ENCODE results near the gene PTPRN. TPM values are rescaled to one million over a fixed set of nuclear protein-coding genes. Genes with fewer than 3 reads are reported as not detected.
"Not testable (repeated sequence)": the region's sequence is repeated elsewhere in the genome, so short reads cannot be mapped to it uniquely, and the experiment has no call there.

The PTPRN gene
- total RNA-seq, 1 donor from 2014 or later: 0.38 TPM

DNA sequence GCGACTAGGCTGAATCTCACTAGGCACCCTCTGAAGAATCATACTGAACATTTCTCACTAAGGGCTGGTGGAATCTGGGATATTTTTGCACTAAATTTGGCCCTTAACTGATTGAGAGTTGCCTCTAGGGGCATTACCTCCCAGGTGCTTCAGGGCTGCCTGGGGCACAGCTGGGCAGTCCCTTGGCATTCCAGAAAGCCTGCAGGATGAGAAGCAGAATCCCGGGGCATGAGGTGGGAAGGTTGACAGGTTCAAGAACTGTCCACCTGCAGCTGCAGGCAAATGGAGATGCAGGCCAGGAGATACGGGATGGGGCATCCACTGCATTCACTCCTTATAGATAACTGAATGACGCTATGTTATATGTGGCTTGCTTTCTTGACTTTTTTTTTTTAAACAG is 15.9 kb upstream of the PTPRN start:
- Mint-ChIP-seq H3K36me3 (no peaks in the 10 kb centered on the region), H3K27me3 (ENCODE audit: low read depth) (peaks cover 89% of the 10 kb centered on the region)

DNA sequence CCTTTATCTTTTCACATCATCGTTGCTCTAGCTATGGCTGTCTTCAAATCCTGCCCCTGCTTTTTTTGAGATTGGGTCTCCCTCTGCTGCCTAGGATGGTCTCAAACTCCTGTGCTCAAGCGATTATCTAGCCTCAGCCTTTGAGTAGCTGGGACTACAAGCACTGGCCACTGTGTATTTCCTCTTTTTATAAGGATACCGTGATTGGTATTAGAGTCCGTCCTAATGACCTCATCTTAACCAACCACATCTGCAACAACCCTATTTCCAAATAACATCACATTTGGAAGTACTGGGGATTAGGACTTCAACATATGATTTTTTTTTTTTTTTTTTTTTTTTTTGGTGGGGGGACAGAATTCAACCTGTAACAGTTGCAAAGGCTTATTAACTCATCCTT is 14.2 kb upstream of the PTPRN start:
- Mint-ChIP-seq H3K4me1 (no peaks in the 10 kb centered on the region), H3K36me3 (no peaks in the 10 kb centered on the region), H3K27ac (no peak overlapping the region), H3K27me3 (ENCODE audit: low read depth) (peaks cover 76% of the 10 kb centered on the region), H3K4me3 (no peak overlapping the region), H3K9me3 (no peaks in the 10 kb centered on the region)
- no peak for TF ChIP-seq CTCF (IDR thresholded peaks at IDR 0.05; ENCODE audit: unreplicated experiment)
- no peak for DNase-seq (ENCODE audit: low spot score in 2 of 2, unreplicated experiment in 2 of 2)

More for the DNA sequence above, 15.9 kb upstream of the PTPRN start:
- no peak overlapping the region for H3K27ac Mint-ChIP-seq
- H3K9me3 Mint-ChIP-seq: no peaks in the 10 kb centered on the region
- no peak overlapping the region for H3K4me3 Mint-ChIP-seq
- H3K4me1 Mint-ChIP-seq: no peaks in the 10 kb centered on the region
- DNase-seq (ENCODE audit: low spot score in 2 of 2, unreplicated experiment in 2 of 2): no peak
- TF ChIP-seq CTCF (IDR thresholded peaks at IDR 0.05; ENCODE audit: unreplicated experiment): no peak

GRCh38 chr2:219314804-219315468 is 5.7 kb upstream of the PTPRN start:
- DNase-seq (ENCODE audit: low spot score in 2 of 2, unreplicated experiment in 2 of 2): no peak
- Mint-ChIP-seq H3K27ac (no peak overlapping the region), H3K36me3 (no peaks in the 10 kb centered on the region), H3K9me3 (no peaks in the 10 kb centered on the region), H3K27me3 (ENCODE audit: low read depth) (peaks cover 40% of the 10 kb centered on the region), H3K4me3 (no peak overlapping the region), H3K4me1 (no peaks in the 10 kb centered on the region)
- no peak for TF ChIP-seq CTCF (IDR thresholded peaks at IDR 0.05; ENCODE audit: unreplicated experiment)

GRCh38 chr2:219312683-219313263 is 3.6 kb upstream of the PTPRN start:
- peaks cover 56% of the 10 kb centered on the region for H3K27me3 Mint-ChIP-seq (ENCODE audit: low read depth)
- not testable (repeated sequence) for H3K9me3 Mint-ChIP-seq; H3K4me3 Mint-ChIP-seq; H3K36me3 Mint-ChIP-seq; DNase-seq (ENCODE audit: low spot score in 2 of 2, unreplicated experiment in 2 of 2); H3K4me1 Mint-ChIP-seq; H3K27ac Mint-ChIP-seq

DNA sequence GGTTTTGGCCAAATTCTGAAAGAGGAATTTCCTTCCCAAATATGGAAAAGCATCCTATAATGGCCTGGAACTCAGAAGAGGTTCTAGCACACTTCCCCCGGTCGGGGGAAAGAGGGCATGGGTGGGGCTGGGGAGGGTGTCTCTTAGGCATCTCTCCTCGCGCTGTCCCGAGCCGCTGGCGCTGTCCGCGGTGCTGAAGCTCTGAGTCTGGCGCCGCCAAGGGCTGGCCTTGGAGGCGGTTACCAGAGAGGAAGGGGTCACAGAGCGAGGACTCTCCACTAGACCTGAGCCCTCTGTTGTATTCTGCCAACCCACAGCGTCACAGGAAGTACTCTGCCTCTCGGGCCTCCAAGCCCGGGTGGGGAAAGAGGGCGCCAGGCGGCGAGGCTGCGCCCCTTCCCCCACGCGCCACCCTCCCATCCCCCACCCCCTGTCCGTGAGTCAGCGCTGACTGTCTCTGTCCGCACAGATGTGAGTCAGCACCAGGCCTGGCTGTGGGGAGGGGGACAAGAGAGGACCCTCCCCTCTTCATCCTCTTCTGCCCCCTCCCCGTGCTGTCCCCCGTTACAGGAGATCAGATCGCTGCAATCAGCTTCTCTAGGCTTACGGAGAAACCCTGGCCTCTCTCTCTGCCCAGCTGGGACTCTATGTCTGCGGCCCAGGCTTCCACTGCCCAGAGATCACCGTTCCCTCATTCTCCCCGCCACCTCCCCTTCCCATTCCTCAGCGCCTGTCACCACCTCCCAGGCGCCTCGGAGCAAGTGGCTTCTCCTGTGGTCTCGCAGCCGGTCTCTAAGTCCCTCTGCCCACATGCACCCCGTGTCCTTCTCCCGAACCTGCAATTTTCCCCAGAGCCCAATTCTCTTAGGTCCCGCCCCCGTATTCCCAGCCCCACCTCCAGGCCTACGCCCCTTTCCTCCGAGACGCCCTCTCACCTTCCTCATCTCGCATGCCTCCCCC is 779 bp downstream of the PTPRN start:
- no peaks in the 10 kb centered on the region for H3K9me3 Mint-ChIP-seq

More for the DNA sequence above, 779 bp downstream of the PTPRN start:
- H3K36me3 Mint-ChIP-seq: no peaks in the 10 kb centered on the region
- no peak for TF ChIP-seq CTCF (IDR thresholded peaks at IDR 0.05; ENCODE audit: unreplicated experiment)
- peak; percentile 75 to 88 for DNase-seq (ENCODE audit: low spot score in 2 of 2, unreplicated experiment in 2 of 2)
- H3K4me1 Mint-ChIP-seq: peaks cover 1% of the 10 kb centered on the region
- no peak overlapping the region for H3K27ac Mint-ChIP-seq
- peak overlapping the region; percentile 13 for H3K4me3 Mint-ChIP-seq
- peaks cover 83% of the 10 kb centered on the region for H3K27me3 Mint-ChIP-seq (ENCODE audit: low read depth)
